Transverse colon (tissue), 4 donors: ENCODE measurements around the gene TSACC.

Source experiments
- EP300 ChIP-seq: sonication (generic); formaldehyde crosslinking; IDR thresholded peaks from one replicate; pipeline ENCODE4 v1.6.1; 2017; ENCODE audit warnings: antibody characterized with exemption, low read depth
- POLR2A ChIP-seq: fragments of 450-650 bp; IDR thresholded peaks from one replicate; pipeline ENCODE4 v1.6.1; 2016; ENCODE audit warnings: antibody characterized with exemption, mild to moderate bottlenecking, moderate library complexity
- POLR2AphosphoS5 ChIP-seq, 3 donors: sonication (generic); formaldehyde crosslinking; IDR thresholded peaks; one replicate each; pipeline ENCODE4 v1.6.1; 2016; ENCODE audit warnings: antibody characterized with exemption in 3 of 3
- TF ChIP-seq, protein P1 (sequence below), 5 experiments: fragments of 200-600 bp in 3 of 5; fragments of 450-650 bp in 2 of 5; sonication (generic) in 3 of 5; IDR thresholded peaks; 1 replicate in 2 of 5; 2 replicates in 3 of 5; pipeline ENCODE4 v1.5.1; 2016 to 2017; ENCODE audit warnings: antibody characterized with exemption in 5 of 5, inconsistent platforms in 3 of 5, mild to moderate bottlenecking in 2 of 5, moderate library complexity in 1 of 5

GRCh38 chr1:156359973-156360372, 21.6 kb downstream of the TSACC start:
- TF ChIP-seq, protein P1, sequence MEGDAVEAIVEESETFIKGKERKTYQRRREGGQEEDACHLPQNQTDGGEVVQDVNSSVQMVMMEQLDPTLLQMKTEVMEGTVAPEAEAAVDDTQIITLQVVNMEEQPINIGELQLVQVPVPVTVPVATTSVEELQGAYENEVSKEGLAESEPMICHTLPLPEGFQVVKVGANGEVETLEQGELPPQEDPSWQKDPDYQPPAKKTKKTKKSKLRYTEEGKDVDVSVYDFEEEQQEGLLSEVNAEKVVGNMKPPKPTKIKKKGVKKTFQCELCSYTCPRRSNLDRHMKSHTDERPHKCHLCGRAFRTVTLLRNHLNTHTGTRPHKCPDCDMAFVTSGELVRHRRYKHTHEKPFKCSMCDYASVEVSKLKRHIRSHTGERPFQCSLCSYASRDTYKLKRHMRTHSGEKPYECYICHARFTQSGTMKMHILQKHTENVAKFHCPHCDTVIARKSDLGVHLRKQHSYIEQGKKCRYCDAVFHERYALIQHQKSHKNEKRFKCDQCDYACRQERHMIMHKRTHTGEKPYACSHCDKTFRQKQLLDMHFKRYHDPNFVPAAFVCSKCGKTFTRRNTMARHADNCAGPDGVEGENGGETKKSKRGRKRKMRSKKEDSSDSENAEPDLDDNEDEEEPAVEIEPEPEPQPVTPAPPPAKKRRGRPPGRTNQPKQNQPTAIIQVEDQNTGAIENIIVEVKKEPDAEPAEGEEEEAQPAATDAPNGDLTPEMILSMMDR (IDR thresholded peaks at IDR 0.05): no peak
- no peak for TF ChIP-seq POLR2A
- TF ChIP-seq EP300: no peak
- TF ChIP-seq POLR2AphosphoS5 (IDR thresholded peaks at IDR 0.05): no peak
